HG02973 (cell line): ENCODE measurements around the gene SLC26A1.
A peak's percentile ranks its signal among the peaks of the same experiment; 100 is the strongest.
"Not testable (repeated sequence)": the region's sequence is repeated elsewhere in the genome, so short reads cannot be mapped to it uniquely, and the experiment has no call there.

Experiments used
- ATAC-seq: cut with Tn5 transposase; IDR thresholded peaks from one replicate; pipeline ENCODE4 v1.9.1; 2021; ENCODE audit warnings: moderate library complexity; ENCODE audit not compliant: unreplicated experiment

The SLC26A1 gene

DNA sequence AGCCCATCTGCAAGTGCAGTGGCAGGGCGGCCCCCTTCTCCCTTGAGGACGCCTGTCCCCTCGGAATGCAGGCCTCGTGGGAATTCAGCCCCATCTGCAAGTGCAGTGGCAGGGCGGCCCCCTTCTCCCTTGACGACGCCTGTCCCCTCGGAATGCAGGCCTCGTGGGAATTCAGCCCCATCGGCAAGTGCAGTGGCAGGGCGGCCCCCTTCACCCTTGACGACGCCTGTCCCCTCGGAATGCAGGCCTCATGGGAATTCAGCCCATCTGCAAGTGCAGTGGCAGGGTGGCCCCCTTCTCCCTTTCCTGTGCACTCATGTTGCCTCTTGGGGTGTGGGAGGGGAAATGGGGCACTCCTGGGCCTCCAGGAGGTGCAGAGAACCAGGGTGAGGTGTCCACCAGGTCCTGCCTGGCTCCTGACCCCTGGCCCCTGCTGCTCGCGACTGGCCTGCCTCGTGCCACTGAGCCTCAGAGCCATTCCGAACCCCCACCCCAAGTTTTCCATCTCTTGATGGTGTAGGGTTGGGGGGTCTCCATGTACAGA, 6.8 kb upstream of the SLC26A1 start:
- ATAC-seq = no peak

DNA sequence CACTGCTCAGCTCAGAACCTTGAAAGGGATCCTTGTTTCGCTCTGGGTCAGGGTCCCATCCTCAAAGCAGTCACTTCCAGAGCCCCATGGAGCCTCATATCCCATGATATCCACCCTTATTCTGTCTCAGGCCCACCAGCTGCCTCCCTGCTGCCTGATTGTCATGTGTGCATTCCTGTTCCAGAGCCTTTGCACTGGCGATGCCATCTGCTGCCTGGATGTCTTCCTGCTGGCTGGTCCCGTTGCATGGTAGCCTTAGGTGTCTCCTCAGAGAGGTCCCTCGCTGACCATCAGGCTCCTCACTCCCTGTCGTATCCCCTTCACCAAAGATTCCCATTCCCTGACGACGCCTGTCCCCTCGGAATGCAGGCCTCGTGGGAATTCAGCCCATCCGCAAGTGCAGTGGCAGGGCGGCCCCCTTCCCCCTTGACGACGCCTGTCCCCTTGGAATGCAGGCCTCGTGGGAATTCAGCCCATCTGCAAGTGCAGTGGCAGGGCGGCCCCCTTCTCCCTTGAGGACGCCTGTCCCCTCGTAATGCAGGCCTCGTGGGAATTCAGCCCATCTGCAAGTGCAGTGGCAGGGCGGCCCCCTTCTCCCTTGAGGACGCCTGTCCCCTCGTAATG, 6.1 kb upstream of the SLC26A1 start:
- not testable (repeated sequence) for ATAC-seq

- no peak for ATAC-seq
These were observed 5.0 kb upstream of the SLC26A1 start for GRCh38 chr4:998096-998691.

DNA sequence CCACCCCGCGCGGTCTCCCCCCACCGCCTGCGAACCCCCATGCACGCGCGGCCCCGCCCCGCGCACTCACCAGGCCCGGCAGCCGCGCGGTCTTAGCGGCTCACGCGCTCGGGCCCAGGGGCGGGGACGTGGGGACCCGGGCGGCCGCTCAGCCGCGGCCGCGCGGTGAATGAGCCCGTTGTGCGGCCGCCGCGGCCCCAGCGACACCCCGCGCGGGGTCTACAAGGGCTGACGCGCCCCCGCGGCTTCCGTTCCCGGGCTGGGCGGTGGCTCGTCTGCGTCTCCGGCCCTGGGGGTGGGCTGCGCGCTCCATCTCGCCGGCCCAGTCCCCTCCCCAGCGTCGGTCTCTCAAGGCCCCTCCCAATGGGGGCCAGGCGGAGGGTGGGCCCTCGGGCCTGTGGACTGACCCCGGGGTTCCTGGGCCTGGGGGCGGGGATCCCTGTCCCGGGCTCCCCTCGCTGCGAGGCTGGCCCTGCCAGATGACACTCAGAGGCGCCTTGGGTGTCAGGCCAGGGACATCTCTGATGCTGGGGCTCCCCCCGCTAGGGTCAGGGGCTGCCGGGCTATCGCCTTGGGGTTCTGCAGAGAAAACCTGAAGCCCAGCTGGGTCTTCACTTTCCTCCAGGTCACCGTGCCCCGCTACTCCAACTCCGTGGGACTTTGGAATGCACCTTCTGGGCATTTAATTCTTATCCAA, 4.3 kb upstream of the SLC26A1 start:
- ATAC-seq = no peak

GRCh38 chr4:996997-997374, 3.8 kb upstream of the SLC26A1 start:
- ATAC-seq = no peak

DNA sequence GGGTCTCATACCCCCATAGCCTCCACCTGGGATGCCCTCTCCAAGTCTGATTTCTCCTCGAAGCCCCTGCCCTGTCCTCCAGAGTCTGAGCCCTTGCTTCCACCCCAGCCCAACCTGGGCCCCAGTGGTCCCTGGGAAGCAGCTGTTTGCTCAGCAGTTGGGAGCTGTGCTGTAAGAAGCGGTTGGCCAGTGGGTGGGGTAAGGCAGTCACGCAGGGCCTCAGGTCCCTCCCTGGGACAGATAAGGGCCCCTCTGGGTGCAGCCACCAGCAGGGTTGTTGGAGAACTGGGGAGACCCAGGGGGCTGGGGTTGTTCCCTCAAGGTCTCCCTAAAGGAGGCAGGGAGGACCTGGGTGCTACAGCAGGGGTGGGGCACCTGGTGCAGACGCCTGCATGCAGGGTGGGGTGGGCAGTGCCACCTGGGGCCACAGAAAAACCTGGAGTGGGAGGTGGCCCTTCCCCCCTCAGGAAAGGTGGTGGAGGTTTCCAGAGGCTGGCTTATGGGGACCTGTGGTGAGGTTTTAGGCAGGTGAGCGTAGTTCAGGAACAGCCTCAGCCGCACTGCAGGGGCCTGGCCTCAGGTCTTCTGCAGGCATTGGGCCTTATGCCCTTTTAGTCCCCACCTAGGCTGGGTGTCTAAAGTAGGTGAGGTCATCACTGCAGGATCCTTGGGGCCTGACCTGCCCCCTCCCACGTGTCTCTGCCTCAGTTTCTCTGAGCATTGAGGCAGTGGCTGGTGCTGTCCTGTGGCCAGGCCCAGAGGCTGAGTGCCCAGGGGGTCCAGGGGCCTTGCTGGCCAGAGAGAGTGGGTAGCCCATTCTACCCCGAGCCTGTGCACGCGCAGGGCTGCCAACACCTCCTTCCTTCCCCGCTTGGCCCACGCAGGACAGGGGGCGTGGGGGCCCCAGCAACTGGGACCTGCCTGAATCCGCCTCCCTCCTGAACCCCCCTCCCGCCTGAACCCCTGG, 3.1 kb upstream of the SLC26A1 start:
- no peak for ATAC-seq

DNA sequence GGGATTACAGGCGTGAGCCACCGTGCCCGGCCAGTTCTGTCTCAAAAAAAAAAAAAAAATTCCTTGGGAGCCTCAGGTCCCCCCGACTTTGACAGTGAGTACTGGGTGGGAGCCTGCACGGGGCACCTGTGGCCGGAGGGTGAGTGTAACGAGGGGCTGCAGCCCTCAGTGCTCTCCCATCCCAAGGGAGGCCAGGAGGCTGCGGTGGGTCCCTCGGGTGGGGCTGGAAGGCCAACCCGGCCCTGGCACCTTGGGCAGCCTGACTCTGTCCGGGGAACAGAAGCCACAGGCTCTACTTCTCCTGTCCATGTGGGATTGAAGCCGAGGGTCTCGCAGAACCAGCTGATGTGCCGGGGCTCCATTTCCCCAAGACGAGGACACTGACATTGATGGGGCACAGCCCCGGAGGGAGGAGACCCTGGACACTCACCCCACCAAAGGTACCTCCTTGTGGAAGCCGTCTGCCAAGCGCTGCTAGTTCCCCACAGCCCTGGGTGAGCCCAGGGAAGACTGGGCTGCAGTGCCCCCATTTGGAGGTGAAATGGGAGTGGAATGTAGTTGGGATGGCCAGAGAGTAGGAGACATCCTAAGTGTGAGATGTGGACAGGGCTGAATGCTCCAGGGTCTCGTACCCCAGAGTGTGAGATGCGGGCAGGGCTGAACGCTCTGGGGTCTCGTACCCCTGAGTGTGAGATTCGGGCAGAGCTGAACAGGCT, 2.3 kb upstream of the SLC26A1 start:
- ATAC-seq = no peak

DNA sequence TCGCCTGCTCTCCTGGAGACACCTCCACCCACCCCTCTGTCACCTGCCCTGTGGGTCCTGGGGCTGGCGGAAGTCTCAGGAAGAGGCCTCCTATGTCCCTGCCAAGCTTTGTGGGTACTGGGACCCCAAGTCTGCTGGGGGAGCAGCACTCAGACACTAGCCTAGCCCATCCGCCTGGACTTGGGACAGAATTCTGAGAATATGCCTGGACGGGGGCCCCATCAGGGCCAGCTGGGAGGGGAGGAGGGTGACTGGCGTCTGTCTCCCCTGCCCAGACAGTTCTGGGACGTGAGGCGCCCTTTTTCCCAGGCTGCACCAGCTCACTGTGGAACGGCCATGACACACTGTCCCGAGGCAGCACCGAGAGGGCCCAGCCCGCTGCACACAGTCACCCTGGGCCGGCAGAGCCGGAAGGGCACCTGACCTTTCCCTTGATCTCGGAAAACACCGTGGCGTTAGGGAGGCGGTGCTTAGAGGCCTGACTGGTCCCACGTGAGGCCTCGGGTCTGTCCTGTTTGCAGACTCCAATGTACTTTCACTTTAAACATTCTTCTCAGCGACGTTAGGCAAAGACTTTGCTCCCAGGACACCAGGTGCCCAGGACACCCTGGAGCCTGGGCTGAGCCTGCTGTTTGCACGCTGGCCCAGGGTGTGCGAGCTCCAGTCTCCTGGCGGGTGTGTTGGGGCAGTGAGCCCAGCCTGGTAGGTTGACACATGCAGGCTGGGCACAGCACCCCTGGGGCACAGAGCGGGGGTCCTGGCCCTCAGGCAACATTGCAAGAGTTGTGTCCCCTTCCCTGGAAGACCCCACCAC, 700 bp downstream of the SLC26A1 start:
- no peak for ATAC-seq

DNA sequence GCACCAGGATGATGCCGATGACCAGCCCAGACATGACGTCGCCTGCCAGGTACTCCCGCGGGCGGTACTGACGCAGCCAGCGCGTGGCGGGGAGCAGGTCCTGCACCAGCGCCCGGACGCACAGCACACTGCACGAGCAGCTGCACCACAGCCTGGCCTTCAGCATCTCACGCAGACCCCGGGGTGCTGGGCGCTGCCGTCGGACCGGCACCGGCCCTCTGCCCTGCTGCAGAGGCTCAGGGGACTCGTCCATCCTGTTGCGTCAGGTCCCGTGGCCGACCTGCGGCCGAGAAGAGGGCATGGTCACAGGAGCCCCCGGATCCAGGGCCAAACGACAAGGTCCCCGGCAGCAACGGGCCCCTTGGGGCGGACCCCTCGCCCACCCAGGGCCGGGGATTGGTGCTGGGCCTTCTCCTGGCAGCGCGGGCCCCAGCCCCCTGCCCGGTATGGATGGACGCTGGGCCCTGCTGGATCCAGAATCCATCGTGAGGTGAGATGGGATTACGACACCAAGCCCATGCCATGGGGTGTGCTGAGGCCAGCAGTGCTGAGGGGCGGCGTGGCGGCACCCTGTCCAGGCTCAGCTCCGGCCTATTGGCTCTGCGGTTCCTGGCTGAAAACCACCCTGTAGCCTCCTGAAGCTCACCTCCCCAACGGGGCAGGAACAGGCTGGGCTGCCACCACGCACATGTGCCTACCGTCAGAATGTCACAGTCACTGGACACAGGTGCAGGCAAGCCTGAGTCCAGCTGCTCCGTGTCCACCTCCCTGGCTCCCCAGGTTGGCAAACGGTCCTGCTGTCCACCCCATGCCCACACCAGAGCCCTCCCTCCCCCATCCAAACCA, 1.5 kb downstream of the SLC26A1 start:
- ATAC-seq = no peak

DNA sequence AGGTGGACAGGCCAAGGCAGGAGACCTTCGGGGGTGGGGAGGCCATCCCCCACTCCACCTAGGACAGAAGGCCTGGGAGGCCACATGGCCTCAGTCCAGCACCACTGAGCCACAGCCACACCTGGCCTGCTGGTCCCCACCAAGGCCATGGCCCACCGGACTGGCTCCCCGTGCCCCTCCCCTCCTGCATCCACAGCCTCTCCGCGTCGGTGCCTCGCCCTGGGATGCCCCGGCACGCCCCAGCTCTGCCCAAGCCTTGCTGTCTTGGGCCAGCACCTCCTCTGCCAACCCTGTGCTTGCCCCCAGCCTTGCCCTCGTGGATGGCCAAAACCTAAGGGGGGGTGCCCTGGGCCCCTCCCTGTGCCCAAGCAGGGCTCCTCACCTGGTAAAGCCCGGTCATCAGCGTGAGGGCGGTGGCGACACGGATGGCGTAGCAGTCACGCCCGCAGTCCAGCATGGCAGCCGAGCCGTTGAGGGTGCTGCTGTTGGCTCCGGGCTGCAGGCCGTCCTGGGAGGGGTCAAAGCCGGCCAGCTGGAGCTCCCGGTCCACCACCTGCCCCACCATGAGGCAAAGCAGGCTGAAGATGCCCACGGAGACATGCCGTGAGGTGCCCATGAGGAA, 2.3 kb downstream of the SLC26A1 start:
- no peak for ATAC-seq

DNA sequence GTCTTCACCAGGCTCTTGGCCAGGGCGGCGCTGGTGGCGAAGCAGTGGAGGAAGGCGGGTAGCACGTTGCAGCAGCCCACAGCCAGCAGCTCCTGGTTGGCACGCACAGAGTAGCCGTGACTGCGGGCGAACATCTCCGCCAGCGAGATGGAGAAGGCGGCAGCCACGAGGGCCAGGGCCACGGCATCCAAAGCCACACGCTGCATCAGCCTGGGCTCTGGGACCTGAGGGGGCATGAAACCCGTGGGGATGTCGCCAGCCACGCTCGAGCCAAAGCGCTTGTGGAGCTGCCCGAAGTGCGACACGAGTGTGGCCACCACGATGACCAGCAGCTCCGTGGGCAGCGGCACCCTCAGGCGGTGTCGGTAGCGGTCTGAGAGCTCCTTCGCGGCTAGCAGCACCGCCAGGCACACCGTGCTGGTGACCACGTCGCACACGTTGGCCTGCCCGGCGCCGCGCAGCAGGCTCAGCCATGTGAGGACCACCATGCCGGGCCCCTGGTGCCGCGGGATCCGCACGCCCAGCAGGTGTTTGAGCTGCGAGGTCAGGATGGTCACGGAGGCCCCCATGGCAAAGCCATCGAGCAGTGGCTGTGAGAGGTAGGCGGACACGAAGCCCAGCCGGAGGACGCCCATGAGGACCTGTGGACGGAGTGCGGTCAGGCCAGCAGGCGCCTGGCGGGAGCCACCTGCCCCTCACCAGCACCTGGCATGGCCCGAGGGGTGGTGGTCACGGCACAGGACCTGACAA, 3.3 kb downstream of the SLC26A1 start:
- ATAC-seq = no peak

- no peak for ATAC-seq
These were observed 4.2 kb downstream of the SLC26A1 start for GRCh38 chr4:988726-989721.

GRCh38 chr4:987624-988513, 5.3 kb downstream of the SLC26A1 start:
- no peak for ATAC-seq

DNA sequence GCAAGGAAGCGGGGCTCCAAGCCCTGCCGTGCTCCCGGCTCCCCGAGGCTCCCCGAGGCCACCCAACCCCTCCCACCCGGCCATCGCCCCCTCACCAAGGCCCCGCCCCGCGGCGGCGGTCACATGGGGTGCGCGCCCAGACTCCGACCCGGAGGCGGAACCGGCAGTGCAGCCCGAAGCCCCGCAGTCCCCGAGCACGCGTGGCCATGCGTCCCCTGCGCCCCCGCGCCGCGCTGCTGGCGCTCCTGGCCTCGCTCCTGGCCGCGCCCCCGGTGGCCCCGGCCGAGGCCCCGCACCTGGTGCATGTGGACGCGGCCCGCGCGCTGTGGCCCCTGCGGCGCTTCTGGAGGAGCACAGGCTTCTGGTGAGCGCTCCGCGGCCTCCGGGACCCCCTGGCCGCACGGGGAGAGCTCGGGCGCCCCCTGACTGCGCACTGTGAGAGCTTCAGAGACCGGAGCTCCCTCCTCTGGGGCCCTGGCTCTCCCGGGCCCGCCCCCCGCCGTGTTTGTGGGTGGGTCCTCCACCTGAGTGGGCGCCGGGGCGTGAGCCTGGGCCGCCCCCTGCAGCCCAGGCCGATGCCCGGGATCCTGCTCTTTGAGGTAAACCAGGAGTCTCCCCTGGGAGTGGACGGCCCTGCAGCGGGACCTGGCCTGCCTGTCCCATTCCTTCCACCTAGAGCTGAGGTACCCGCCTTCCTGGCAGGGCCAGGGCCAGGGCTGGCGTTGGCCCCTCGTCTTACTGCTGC, 6.2 kb downstream of the SLC26A1 start, which contains the start of gene IDUA:
IDUA (plus strand) TSS at position 166 of the 745 bp plus-strand sequence; CDS start at position 207, 41 bp downstream.
- peak; percentile 60 for ATAC-seq
